Measurements from ENCODE around the gene ZSCAN21. TPM values are rescaled to one million over a fixed set of nuclear protein-coding genes. Genes with fewer than 3 reads are reported as not detected.

ZSCAN21 gene
- total and polyA plus RNA-seq, 4 donors: 10.3 to 27.7 (median 19.2) TPM

Small RNA genes lying within 50 kb of the gene (small RNA-seq; reads per million reads assigned to genes)
- gene MIR106B (ENCODE audit: low replicate concordance) (162 reads per million, percentile 98 among the genes with 10 or more reads in this experiment), gene MIR25 (ENCODE audit: low replicate concordance) (1,253 reads per million, percentile 99 among the genes with 10 or more reads in this experiment), gene MIR93 (ENCODE audit: low replicate concordance) (767 reads per million, percentile 99 among the genes with 10 or more reads in this experiment)

Other genes with a start within 250 kb of the ZSCAN21 start
- gene CYP3A43, start 221.8 kb upstream of the ZSCAN21 start, total RNA-seq: under 1 TPM in 1 of 2 donors, not detected in 1; 0.22 TPM
- under 1 TPM; 0.25 to 0.51 TPM for gene CYP3A43, start 221.8 kb upstream of the ZSCAN21 start, polyA plus RNA-seq (ENCODE audit: insufficient read length in 2 of 2)
- under 1 TPM in 1 of 2 donors, not detected in 1; 0.20 TPM for gene OR2AE1, start 172.7 kb upstream of the ZSCAN21 start, total RNA-seq
- gene OR2AE1, start 172.7 kb upstream of the ZSCAN21 start, polyA plus RNA-seq (ENCODE audit: insufficient read length in 2 of 2): under 1 TPM in 1 of 2 donors, not detected in 1; 0.24 TPM
- gene TRIM4, start 130.2 kb upstream of the ZSCAN21 start, total RNA-seq: 10 to 100 TPM; 16.7 to 32.5 TPM
- 10 to 100 TPM; 16.7 to 20.8 TPM for gene TRIM4, start 130.2 kb upstream of the ZSCAN21 start, polyA plus RNA-seq (ENCODE audit: insufficient read length in 2 of 2)
- gene GJC3, start 120.2 kb upstream of the ZSCAN21 start, total RNA-seq: 10 to 100 TPM in 1 of 2 donors, 1 to 10 TPM in 1; 4.5 to 12.6 TPM
- 1 to 10 TPM in 1 of 2 donors, under 1 TPM in 1; 1.00 to 1.7 TPM for gene GJC3, start 120.2 kb upstream of the ZSCAN21 start, polyA plus RNA-seq (ENCODE audit: insufficient read length in 2 of 2)
- gene AZGP1, start 73.7 kb upstream of the ZSCAN21 start, total RNA-seq: 1 to 10 TPM; 4.5 to 6.3 TPM
- gene AZGP1, start 73.7 kb upstream of the ZSCAN21 start, polyA plus RNA-seq (ENCODE audit: insufficient read length in 2 of 2): 1 to 10 TPM in 1 of 2 donors, under 1 TPM in 1; 0.79 to 3.0 TPM
- 10 to 100 TPM; 60.3 to 97.3 TPM for gene ZKSCAN1, start 34.2 kb upstream of the ZSCAN21 start, total RNA-seq
- gene ZKSCAN1, start 34.2 kb upstream of the ZSCAN21 start, polyA plus RNA-seq (ENCODE audit: insufficient read length in 2 of 2): 10 to 100 TPM; 51.7 to 53.4 TPM
- gene ZNF3, start 31.9 kb downstream of the ZSCAN21 start, total RNA-seq: 10 to 100 TPM; 28.5 to 49.3 TPM
- 10 to 100 TPM; 33.6 to 35.6 TPM for gene ZNF3, start 31.9 kb downstream of the ZSCAN21 start, polyA plus RNA-seq (ENCODE audit: insufficient read length in 2 of 2)
- gene COPS6, start 39.2 kb downstream of the ZSCAN21 start, total RNA-seq: 10 to 100 TPM; 59.9 to 78.4 TPM
- 100 to 1,000 TPM; 147 to 167 TPM for gene COPS6, start 39.2 kb downstream of the ZSCAN21 start, polyA plus RNA-seq (ENCODE audit: insufficient read length in 2 of 2)
- gene MCM7, start 51.6 kb downstream of the ZSCAN21 start, total RNA-seq: 10 to 100 TPM; 36.7 to 71.5 TPM
- gene MCM7, start 51.6 kb downstream of the ZSCAN21 start, polyA plus RNA-seq (ENCODE audit: insufficient read length in 2 of 2): 10 to 100 TPM; 88.3 to 94.7 TPM
- 10 to 100 TPM; 18.2 to 27.4 TPM for gene AP4M1, start 51.9 kb downstream of the ZSCAN21 start, total RNA-seq
- gene AP4M1, start 51.9 kb downstream of the ZSCAN21 start, polyA plus RNA-seq (ENCODE audit: insufficient read length in 2 of 2): 10 to 100 TPM; 31.4 to 47.7 TPM
- 10 to 100 TPM; 25.3 to 26.7 TPM for gene TAF6, start 69.6 kb downstream of the ZSCAN21 start, total RNA-seq
- gene TAF6, start 69.6 kb downstream of the ZSCAN21 start, polyA plus RNA-seq (ENCODE audit: insufficient read length in 2 of 2): 10 to 100 TPM; 61.9 to 73.2 TPM
- 10 to 100 TPM; 22.5 to 65.7 TPM for gene CNPY4, start 69.9 kb downstream of the ZSCAN21 start, total RNA-seq
- gene CNPY4, start 69.9 kb downstream of the ZSCAN21 start, polyA plus RNA-seq (ENCODE audit: insufficient read length in 2 of 2): 10 to 100 TPM; 29.9 to 33.3 TPM
- gene MBLAC1, start 77.2 kb downstream of the ZSCAN21 start, total RNA-seq: 1 to 10 TPM; 3.1 to 4.8 TPM
- 1 to 10 TPM; 5.2 to 5.8 TPM for gene MBLAC1, start 77.2 kb downstream of the ZSCAN21 start, polyA plus RNA-seq (ENCODE audit: insufficient read length in 2 of 2)
- gene LAMTOR4, start 99.1 kb downstream of the ZSCAN21 start, total RNA-seq: 100 to 1,000 TPM in 1 of 2 donors, 10 to 100 TPM in 1; 59.2 to 155 TPM
- gene LAMTOR4, start 99.1 kb downstream of the ZSCAN21 start, polyA plus RNA-seq (ENCODE audit: insufficient read length in 2 of 2): 100 to 1,000 TPM; 132 to 160 TPM
- 10 to 100 TPM in 1 of 2 donors, 1 to 10 TPM in 1; 9.4 to 14.6 TPM for gene TRAPPC14, start 108.9 kb downstream of the ZSCAN21 start, total RNA-seq
- gene TRAPPC14, start 108.9 kb downstream of the ZSCAN21 start, polyA plus RNA-seq (ENCODE audit: insufficient read length in 2 of 2): 10 to 100 TPM; 47.4 to 54.1 TPM
- gene GAL3ST4, start 118.8 kb downstream of the ZSCAN21 start, total RNA-seq: 1 to 10 TPM; 5.0 to 8.6 TPM
- 10 to 100 TPM; 21.6 to 23.1 TPM for gene GAL3ST4, start 118.8 kb downstream of the ZSCAN21 start, polyA plus RNA-seq (ENCODE audit: insufficient read length in 2 of 2)
- gene GPC2, start 127.6 kb downstream of the ZSCAN21 start, total RNA-seq: 1 to 10 TPM; 6.1 to 9.8 TPM
- gene GPC2, start 127.6 kb downstream of the ZSCAN21 start, polyA plus RNA-seq (ENCODE audit: insufficient read length in 2 of 2): 10 to 100 TPM; 47.7 to 53.6 TPM
- gene STAG3, start 128.1 kb downstream of the ZSCAN21 start, total RNA-seq: 1 to 10 TPM; 2.1 to 2.3 TPM
- 10 to 100 TPM; 33.9 to 67.6 TPM for gene STAG3, start 128.1 kb downstream of the ZSCAN21 start, polyA plus RNA-seq (ENCODE audit: insufficient read length in 2 of 2)
- not detected for gene PVRIG, start 170.2 kb downstream of the ZSCAN21 start, total RNA-seq
- gene PVRIG, start 170.2 kb downstream of the ZSCAN21 start, polyA plus RNA-seq (ENCODE audit: insufficient read length in 2 of 2): 10 to 100 TPM; 11.6 to 13.5 TPM

Data from spinal cord (tissue), 4 donors.